SK-N-SH (cell line): ENCODE measurements around the gene SHROOM3. TPM values are rescaled to one million over a fixed set of nuclear protein-coding genes. Genes with fewer than 3 reads are reported as not detected.

Source experiments
- ELF1 ChIP-seq: IDR thresholded peaks from 2 replicates; pipeline ENCODE4 v1.4.0; 2012
- EP300 ChIP-seq, 2 experiments: IDR thresholded peaks; 2 replicates each; pipeline versions ENCODE4 v1.4.0 to v1.6.1; 2012; ENCODE audit warnings: borderline replicate concordance in 1 of 2, low read depth in 1 of 2, low read length in 1 of 2
- EZH2phosphoT487 ChIP-seq: fragments of 200-600 bp; sonication (generic); IDR thresholded peaks from 2 replicates; pipeline ENCODE4 v1.6.1; 2017; ENCODE audit warnings: low read depth, mixed run types, mild to moderate bottlenecking, antibody characterized with exemption, moderate library complexity, borderline replicate concordance
- FOSL2 ChIP-seq: IDR thresholded peaks from 2 replicates; pipeline ENCODE4 v1.4.0; 2012; ENCODE audit warnings: low read depth, mild to moderate bottlenecking, moderate library complexity, borderline replicate concordance
- FOXJ3 ChIP-seq: sonication (generic); formaldehyde crosslinking; IDR thresholded peaks from 2 replicates; pipeline ENCODE4 v1.5.1; 2020; ENCODE audit warnings: mild to moderate bottlenecking, missing genetic modification reagents
- MXI1 ChIP-seq: IDR thresholded peaks from 2 replicates; pipeline ENCODE4 v1.6.1; 2012; ENCODE audit warnings: mild to moderate bottlenecking, low read depth, low read length, improper control_type of control experiment
- NFIC ChIP-seq: IDR thresholded peaks from 2 replicates; pipeline ENCODE4 v1.4.0; 2012; ENCODE audit warnings: borderline replicate concordance
- NRF1 ChIP-seq: IDR thresholded peaks from 2 replicates; pipeline ENCODE4 v1.6.1; 2012; ENCODE audit warnings: low read depth, mild to moderate bottlenecking, low read length
- POLR2AphosphoS5 ChIP-seq: IDR thresholded peaks from 2 replicates; pipeline ENCODE4 v1.6.1; 2012; ENCODE audit warnings: low read depth, low read length
- RFX5 ChIP-seq: IDR thresholded peaks from 2 replicates; pipeline ENCODE4 v1.6.1; 2012; ENCODE audit warnings: mild to moderate bottlenecking, improper control_type of control experiment, low read length
- RXRA ChIP-seq: IDR thresholded peaks from 2 replicates; pipeline ENCODE4 v1.4.0; 2012; ENCODE audit warnings: low read depth, mild to moderate bottlenecking, borderline replicate concordance
- SIN3A ChIP-seq: IDR thresholded peaks from 2 replicates; pipeline ENCODE4 v1.6.1; 2012; ENCODE audit warnings: low read depth, mild to moderate bottlenecking, low read length, moderate library complexity, borderline replicate concordance
- TAF1 ChIP-seq: IDR thresholded peaks from 2 replicates; pipeline ENCODE4 v1.6.1; 2012; ENCODE audit warnings: low read depth, mild to moderate bottlenecking, low read length, moderate library complexity, borderline replicate concordance
- TCF12 ChIP-seq: IDR thresholded peaks from 2 replicates; pipeline ENCODE4 v1.4.0; 2012
- TEAD4 ChIP-seq: IDR thresholded peaks from 2 replicates; pipeline ENCODE4 v1.4.0; 2012; ENCODE audit warnings: mild to moderate bottlenecking, borderline replicate concordance; ENCODE audit not compliant: insufficient read depth
- YY1 ChIP-seq: IDR thresholded peaks from 2 replicates; pipeline ENCODE4 v1.4.0; 2012; ENCODE audit warnings: low read depth, mild to moderate bottlenecking
- polyA plus RNA-seq, 3 experiments: library from polyadenylated mRNA; depleted of rRNA; stranded (reverse); fragments of >200 nt; gene quantifications; 2 replicates each; pipeline ENCODE4 v1.2.3, GENCODE V29; 2012
- TF ChIP-seq, protein P1 (sequence below): IDR thresholded peaks from 2 replicates; pipeline ENCODE4; 2012
- TF ChIP-seq, protein P2 (sequence below): fragments of 150-350 bp; IDR thresholded peaks from 2 replicates; pipeline ENCODE4 v1.6.1; 2017; ENCODE audit warnings: antibody characterized with exemption, low read length, low read depth, borderline replicate concordance
- TF ChIP-seq, protein P3 (sequence below): IDR thresholded peaks from 2 replicates; pipeline ENCODE4 v1.4.0; 2012; ENCODE audit warnings: low read depth, borderline replicate concordance

SHROOM3 gene
- polyA plus RNA-seq, 1 of the 3 experiments (the other 2 are of a cell fraction): 4.3 TPM

DNA sequence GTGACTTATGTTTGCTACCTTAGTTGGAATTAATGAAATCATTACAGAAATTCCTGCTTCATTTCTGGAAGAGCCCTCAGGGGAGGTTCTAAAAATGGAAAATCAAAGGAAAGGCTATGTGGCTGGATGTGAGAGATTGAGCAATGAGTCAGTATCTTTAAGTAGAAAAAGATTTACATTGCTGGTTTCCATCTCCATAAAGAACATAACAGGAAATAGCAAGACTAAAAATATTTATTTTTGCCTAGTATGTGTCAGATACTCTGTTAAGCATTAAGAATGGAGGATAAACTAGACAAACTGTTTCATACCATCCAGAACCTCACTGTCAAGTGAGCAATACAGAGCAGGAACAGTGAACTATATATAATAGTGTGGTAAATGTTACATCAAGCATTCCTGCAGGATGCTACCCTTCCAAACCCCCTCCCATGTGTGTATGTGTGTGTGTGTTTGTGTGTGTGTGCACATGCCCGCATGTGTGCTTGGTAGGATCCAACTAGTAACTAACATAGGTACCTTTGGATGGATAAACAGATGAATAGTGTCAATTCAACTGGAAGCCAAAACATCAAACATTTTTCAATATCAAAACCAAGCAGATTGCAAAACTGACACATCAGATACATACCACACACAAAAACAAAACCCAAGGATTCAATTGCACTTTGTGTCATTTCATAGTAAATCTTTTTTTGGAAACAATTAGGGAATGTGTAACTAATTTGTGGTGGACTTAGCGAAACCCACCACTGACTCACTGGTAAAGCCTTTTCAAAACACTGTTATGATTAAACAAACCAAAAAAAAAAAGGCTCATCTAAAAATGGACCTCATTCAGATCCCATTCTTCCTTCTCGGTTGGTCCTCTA is 223.4 kb downstream of the SHROOM3 start (continued):
- TF ChIP-seq POLR2AphosphoS5 (peak; percentile 55; the same call in 1 of the 2 replicates), EP300 (IDR thresholded peaks at IDR 0.05; ENCODE audit: borderline replicate concordance in 1 of 2, low read depth in 1 of 2, low read length in 1 of 2) (peak; percentile 15 to 85; a peak in 2 of 4 replicates), EZH2phosphoT487 (no peak), FOXJ3 (CRISPR knock-in tag) (no peak), RFX5 (no peak), TEAD4 (peak; percentile 68; the same call in 1 of the 2 replicates), TCF12 (peak; percentile 95), YY1 (no peak), MXI1 (no peak), NRF1 (no peak), TAF1 (no peak), SIN3A (no peak), NFIC (peak; percentile 46; the same call in 1 of the 2 replicates), FOSL2 (peak; percentile 71; the same call in 1 of the 2 replicates), RXRA (peak; percentile 46; the same call in 1 of the 2 replicates), ELF1 (0 out of 2 replicates have a peak, but pooled peaks have one; percentile 18)
- TF ChIP-seq, protein P1, sequence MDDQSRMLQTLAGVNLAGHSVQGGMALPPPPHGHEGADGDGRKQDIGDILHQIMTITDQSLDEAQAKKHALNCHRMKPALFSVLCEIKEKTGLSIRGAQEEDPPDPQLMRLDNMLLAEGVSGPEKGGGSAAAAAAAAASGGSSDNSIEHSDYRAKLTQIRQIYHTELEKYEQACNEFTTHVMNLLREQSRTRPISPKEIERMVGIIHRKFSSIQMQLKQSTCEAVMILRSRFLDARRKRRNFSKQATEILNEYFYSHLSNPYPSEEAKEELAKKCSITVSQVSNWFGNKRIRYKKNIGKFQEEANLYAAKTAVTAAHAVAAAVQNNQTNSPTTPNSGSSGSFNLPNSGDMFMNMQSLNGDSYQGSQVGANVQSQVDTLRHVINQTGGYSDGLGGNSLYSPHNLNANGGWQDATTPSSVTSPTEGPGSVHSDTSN: peak; percentile 78
- TF ChIP-seq, protein P2, sequence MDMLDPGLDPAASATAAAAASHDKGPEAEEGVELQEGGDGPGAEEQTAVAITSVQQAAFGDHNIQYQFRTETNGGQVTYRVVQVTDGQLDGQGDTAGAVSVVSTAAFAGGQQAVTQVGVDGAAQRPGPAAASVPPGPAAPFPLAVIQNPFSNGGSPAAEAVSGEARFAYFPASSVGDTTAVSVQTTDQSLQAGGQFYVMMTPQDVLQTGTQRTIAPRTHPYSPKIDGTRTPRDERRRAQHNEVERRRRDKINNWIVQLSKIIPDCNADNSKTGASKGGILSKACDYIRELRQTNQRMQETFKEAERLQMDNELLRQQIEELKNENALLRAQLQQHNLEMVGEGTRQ: no peak
- TF ChIP-seq, protein P3, sequence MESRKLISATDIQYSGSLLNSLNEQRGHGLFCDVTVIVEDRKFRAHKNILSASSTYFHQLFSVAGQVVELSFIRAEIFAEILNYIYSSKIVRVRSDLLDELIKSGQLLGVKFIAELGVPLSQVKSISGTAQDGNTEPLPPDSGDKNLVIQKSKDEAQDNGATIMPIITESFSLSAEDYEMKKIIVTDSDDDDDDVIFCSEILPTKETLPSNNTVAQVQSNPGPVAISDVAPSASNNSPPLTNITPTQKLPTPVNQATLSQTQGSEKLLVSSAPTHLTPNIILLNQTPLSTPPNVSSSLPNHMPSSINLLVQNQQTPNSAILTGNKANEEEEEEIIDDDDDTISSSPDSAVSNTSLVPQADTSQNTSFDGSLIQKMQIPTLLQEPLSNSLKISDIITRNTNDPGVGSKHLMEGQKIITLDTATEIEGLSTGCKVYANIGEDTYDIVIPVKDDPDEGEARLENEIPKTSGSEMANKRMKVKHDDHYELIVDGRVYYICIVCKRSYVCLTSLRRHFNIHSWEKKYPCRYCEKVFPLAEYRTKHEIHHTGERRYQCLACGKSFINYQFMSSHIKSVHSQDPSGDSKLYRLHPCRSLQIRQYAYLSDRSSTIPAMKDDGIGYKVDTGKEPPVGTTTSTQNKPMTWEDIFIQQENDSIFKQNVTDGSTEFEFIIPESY: no peak
